ENCODE measurements around the gene TBC1D9B.
"Not testable (repeated sequence)": the region's sequence is repeated elsewhere in the genome, so short reads cannot be mapped to it uniquely, and the experiment has no call there.

The TBC1D9B gene

DNA sequence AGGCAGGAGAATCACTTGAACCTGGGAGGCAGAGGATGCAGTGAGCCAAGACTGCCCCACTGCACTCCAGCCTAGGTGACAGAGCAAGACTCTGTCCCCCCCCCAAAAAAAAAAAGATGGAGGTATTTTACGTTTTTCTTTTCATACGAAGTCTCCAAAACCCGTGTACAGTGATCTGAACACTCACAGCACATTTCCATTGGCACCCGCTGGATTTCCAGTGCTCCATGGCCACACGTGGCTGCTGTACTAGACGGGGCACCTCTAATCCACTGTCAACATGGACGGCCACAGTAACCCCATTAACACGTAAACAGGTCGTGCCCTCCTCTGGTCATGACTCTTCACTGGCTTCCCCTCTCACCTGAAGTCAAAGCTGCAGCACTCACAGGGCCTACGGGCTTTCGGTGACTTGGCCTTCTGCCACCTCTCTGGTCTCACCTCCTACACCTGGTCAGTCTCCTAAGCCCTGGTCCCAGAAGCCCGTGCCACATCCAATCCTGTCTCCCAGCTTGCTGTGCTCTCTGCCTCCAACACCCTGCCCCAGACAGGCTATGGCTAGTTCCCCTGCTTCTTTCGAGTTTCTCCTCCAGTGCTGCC is 22.1 kb downstream of the TBC1D9B start:
- DNase-seq (ENCODE audit: low spot score): no peak

DNA sequence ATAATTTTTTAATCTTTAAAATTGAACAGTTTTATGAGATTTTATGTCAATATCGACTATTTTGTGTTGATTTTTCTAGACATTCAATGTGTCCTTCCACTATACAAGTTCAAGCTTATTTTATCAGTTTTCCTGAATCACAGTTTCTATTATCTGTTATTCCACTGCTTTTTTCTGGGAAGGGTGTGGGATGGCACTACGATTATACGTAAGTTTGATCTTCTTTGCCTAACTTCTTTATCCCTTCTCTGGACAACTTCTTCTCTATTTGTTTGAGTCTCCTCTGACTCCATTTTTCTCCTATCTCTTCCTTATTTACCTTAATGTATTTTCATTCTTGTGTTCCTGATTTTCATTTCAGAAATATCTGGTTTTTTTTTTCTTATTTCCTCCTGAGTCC is 24.5 kb downstream of the TBC1D9B start:
- DNase-seq (ENCODE audit: low spot score): no peak

DNA sequence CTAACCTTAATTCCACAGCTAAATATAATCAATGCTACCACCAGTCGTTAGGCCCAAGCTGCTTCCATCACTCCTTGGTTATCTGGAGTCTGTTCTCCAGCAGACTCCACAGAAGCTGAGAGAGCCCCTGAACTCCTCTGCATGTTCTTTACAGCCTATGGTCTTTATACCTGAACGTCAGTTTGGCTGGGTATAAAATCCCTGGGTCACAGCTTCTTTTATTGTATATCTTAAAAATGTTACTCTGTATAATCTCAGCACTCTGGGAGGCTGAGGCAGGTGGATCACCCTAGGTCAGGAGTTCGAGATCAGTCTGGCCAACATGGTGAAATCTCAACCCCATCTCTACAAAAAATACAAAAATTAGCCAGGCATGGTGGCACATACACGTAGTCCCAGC is 25.4 kb downstream of the TBC1D9B start:
- no peak for DNase-seq (ENCODE audit: low spot score)

DNA sequence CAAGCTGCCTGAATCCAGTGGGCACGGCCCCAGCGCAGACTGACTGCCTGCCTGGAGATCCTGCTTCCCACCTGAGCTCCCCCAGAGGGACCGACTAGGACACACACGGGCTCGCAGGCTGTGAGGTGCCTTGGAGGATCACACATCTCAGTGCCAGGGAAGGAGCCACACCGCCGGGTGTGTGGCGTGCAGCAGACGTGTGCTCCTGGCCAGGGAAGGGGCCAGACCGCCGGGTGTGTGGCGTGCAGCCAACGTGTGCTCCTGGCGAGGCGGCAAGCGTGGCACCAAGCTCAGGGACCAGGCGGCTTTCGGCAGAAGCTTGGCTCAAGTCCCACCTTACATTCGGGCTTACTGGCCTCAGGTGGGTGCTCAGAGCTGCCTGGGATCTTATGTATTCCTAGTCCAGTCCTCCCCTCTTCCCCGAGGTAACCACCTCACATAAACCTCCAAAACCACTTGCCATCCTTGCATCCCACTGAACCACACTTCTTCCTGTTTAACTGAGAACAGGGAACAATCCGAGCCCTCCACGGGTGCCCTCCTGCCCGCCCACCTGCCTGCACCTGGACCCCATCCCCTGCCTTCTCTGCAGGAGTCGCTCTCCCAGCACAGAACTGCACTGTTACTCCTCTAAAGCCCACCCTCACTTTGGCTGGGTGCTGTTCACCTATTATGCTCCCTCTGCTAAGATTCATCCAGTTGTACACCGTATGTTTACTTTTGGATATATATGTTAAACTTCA is 26.7 kb downstream of the TBC1D9B start:
- no peak for DNase-seq (ENCODE audit: low spot score)

DNA sequence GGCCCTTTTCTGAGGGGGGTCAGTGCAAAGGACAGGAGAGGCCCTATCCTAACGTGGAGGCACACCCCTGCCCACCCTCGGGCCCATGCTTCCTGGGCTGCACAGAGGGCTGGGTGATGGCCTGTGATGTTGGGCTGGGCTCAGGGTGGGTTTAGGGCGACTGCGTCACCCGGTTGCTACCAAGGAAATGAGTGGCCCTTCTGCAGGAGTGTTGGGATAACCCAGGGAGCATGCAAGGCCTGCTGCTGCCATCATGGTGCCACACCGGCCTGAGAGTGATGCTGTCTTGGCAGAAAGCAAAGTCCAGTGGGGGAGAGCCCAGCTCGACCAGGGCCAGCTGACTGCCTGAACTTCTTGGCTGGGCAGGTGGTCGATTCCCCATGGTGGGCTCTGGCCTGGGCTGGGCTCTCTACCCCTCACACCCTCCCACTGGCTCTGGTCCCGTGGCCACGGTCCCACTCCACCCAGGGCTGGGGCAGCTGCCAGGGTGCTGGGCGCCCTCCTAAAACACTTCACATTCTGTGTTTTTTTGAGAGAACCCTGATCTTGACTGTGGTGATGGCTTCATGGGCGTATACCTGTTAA is 27.5 kb downstream of the TBC1D9B start:
- no peak for DNase-seq (ENCODE audit: low spot score)

DNA sequence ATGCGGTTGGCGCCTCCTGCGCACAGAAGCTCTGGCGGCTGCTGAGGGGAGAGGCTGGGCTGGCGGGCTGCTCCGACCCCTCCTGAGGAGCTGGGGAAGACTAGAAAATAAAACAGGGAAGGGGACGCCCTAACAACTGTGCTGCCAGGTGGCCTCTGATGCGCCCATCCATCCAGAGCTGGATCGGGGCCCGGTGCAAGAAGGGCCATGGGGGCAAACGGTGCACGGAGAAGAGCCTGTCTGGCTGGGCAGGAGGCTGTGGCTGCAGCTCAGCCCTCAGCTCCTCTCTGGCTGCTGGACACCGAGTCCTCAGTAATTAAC is 28.0 kb downstream of the TBC1D9B start:
- DNase-seq (ENCODE audit: low spot score): no peak

DNA sequence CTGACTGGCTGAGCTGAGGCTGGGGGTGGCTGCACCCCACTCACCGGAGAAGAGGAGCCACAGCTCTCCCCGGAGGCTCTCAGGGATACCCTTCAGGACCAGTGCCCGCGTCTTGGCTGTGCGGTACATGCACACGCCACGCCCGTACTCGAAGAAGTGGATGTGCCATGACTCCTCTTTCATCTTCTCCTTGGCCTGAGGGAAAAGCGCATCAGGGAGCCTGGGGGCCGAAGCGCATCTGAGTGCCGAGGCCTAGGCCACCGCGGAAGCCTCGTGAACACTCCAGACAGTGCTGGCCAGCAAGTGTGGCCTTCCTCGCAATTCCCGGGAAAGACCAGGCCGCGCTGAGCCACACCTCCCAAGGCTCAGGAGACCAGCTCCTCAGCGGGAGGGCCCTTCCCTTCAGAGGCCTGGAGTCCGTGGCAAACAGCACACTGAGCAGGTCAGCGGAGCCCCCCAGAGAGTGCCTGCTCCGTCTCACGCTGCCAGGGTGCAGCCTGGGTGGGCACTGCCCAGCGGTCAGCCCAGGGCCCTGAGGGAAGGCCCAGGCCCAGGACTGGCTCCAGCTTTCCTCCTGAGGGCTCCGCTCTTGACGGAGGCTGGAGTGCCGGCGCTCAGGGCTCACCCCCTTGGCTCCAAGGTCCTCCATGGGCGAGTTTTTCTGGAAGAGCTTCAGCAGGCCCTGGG is 28.6 kb downstream of the TBC1D9B start:
- DNase-seq (ENCODE audit: low spot score): no peak

DNA sequence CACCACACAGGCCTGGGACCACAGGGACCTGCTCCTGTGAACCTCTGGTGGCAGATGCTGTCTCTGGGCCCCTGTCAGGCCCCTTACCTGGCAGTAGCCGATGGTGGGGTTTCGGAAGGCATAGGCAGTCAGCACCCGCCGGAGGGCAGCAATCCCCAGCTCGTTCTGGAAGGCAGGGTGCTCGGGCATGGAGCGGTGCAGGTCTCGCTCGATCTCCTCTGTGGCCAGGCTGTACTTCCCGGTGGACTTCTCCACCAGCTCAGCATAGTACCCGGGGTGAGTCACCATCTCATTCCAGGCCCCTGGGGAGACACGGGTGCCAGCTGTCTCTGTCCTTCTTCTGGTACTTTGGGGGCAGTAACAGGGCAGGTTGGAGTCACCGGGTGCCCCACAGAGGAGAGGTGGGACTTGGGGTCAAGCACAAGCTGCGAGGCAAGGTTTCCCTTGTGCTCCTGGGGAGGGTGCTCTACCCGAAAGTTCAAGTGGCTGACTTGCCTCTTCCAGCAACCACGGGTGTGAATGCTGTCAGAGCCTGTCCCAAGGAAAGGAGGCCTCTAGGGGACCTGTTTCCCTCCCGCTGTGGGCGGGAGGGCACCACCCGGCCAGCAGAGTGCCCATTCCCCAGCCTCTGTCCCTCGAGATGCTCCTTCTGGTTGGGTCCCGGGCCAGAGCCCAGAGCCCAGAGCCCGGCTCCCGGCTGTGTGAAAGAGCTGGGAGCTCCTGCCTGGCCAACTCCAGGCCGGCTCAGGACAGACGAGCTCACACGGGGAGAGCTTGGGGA is 29.3 kb downstream of the TBC1D9B start:
- DNase-seq (ENCODE audit: low spot score): no peak

DNA sequence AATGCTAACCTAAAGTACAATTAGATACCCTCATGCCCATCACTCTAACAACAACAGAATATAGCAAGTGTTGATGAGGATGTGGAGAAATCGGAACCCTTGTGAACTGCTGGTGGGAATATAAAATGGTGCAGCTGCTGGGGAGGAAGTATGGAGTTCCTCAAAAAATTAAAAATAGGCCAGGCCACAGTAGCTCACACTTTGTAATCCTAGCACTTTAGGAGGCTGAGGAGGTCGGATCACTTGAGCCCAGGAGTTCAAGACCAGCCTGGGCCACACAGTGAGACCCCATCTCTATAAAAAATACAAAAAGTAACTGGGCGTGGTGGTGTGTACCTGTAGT is 31.1 kb downstream of the TBC1D9B start:
- DNase-seq (ENCODE audit: low spot score): no peak

DNA sequence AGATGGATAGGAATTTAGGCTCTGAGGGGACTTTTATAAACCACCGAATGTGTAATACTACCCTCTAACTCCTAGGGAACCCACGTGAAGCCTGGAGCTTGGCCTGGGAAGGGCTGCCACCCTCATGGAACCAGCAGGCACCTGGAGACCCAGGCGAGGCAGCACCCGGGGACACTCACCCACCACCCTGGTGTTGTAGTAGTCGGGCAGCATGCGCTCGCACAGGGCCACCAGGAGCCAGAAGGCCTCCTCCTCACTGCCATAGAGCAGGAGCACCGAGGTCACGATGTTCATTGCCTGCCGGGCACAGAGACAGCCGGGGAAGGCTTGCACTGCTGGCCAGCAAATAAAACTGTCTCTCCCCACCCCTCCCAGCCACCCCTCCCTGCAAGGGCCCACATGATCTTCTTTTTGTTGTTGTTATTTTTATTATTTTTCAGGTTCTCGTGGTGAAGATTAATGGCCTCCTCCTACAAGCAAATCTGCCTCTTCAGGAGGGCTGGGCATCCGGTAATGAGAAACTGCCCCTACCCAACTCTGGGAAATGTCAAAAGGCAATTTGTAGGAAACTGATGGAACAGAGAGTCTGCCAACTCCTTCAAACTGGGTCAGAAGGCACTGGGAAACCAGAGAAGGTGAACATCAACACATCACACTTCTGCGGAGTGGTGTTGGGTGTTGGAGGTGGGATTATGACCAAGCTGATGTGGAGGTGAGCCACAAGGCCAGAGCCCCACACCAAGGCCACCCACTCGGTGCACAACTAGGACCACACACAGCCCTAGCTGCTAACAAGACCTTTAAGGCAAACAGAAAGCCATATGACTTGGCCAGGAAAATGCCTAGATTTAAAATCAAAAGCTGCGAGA is 31.7 kb downstream of the TBC1D9B start:
- DNase-seq (ENCODE audit: low spot score): no peak

DNA sequence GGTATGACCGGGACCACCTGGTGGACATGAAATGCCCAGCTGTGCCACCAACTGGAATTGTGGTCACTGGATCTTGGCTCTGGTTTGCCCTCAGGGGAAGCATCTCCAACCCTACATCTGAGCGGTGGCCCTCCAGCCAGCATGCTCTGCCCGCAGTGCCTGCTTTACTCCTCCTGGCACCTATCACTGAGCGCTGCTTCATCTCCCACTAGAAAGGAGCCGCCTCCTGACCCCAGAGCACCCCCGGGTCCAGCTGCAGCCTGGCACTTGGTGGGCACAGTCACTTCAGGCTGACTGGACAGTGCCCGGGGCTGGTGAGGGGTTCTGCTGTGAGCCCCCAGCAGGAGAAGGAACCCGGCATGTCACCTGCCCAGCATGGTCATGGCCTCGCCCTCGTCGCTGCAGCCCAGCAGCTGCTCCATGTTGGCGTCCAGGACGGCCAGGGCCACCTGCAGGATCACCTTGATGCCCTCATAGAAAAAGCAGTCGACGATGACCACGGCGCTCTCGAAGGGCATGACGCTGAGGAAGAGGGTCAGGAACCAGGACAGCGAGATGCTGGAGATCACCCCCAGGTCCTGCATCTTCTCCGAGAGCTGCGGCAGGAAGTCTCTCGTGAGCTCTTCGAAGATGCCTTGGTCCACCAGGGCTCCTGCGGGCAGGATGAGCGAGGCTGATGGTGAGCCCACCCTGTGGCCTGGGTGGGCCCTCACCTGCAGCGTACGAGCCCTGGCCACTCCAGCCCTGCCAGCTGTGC is 33.0 kb downstream of the TBC1D9B start:
- no peak for DNase-seq (ENCODE audit: low spot score)

DNA sequence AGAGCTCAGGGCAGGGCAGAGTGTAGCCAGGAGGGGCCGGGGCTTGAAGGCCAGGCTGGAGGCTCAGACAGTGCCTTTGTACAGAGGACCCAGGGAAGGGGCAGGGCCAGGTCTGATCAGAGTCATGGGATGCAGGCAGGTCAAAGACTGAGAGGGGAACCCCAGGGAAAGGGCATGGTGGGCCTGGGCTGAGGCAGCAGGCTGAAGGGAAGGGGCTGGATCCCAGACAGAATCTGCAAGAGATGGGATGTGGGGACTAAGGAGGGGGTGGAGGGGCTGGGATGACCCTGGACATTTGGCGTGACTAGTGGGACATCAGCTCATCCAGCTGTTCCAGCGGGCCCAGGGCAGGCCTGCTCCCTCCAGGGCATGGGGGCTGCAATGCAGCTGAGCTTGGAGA is 33.6 kb downstream of the TBC1D9B start:
- DNase-seq (ENCODE audit: low spot score): no peak

DNA sequence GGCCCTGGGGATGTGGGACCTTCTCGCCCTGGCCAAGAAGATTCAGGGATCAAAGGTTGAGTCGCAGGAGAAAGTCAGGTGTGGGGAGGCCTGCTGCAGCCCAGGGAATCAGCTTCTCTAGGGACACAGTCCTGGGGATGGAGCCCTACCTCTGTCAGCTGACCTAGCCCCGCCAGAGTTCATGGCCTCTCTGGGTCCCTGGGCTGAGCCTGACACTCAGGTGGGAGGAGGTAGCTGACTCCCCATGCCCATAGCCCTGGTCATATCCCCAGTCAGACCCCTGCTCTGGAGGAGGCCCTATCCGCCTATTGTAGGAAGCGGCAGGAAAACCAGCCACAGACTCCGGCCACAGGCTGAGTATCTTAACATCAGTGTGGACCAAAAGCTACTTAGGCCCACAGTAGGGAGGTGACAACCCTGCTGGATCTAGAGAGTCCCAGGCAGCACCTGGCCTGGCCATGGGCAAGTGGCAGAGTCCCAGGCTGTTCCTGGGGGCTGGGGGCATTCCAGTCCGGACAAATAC is 34.0 kb downstream of the TBC1D9B start:
- no peak for DNase-seq (ENCODE audit: low spot score)

DNA sequence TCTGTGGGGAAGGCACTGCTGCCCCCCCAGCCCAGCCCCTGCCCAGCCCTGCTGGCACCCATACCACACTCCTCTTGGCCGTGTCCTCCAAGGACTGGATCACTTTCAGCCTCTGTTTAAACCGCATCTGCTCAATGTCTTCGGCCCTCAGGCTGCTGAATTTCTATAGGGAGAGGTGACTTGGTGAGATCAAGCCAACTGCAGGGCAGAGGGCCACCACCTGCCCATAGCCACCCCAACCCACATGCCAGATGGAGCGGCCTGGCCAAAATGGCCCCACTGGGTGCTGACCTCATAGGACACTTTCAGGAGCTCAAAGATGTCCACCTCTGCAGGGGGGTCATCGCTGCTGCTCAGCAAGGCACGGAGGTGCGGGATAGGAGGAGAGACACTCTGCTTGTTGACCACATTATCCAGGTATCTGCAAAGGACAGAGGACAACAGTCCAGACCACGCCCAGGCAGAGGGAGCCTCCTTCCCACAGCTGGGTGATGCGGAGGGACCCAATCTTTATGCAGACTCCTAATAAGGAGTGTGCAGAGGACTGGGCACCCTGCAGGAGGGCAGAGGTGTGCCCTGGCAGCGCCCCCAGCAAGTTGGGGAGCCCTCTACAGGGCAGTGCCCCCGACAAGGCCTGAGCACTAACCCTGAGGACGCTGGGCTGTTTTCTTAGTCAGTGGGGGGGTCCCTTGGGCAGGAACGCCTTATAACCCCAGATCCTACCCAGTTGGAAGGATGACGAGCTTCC is 34.7 kb downstream of the TBC1D9B start:
- no peak for DNase-seq (ENCODE audit: low spot score)

DNA sequence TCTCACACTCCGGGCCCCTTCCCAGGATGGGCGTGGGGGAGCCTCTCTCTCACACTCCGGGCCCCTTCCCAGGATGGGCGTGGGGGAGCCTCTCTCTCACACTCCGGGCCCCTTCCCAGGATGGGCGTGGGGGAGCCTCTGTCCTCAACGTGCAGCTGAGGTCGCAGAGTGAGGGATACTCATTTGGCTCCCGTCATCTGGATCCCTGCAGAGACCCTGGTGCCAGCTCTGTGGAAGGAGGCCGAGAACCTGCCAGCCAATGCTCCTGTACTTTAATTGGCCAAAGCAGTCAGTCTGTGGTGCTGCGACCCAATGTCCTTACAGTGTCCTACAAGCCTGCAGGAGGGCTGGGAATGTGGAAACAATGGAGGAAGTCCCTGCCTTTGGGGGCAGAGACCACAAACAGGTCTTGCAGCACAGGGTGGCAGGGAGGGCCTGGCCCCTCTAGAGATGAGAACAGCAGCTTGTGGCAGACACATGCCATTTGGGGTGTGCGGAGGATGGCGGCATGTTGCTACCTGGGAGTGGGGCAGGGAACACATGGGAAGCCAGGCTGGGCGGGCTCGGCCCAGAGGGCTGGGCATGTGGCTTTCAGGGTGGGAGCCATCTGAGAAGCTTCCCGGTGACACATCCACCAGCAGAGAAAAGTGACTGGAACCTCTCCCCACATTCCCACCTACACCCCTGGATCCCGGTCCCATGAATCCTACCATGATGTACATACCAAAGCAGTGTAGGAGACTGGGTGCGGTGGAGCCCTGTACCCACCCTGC is 35.5 kb downstream of the TBC1D9B start:
- no peak for DNase-seq (ENCODE audit: low spot score)

DNA sequence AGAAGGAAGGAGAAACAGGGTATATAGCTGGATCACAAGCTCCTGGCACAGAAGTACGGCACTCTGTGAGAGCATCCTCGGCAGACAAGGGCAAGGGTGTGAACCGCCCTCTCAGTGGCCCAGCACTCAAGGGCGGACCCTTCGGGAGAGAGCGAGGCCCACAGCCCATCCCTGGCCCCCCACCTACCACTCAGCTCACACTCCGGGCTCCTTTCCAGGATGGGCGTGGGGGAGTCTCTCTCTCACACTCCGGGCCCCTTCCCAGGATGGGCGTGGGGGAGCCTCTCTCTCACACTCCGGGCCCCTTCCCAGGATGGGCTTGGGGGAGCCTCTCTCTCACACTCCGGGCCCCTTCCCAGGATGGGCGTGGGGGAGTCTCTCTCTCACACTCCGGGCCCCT is 36.2 kb downstream of the TBC1D9B start:
- not testable (repeated sequence) for DNase-seq (ENCODE audit: low spot score)

DNA sequence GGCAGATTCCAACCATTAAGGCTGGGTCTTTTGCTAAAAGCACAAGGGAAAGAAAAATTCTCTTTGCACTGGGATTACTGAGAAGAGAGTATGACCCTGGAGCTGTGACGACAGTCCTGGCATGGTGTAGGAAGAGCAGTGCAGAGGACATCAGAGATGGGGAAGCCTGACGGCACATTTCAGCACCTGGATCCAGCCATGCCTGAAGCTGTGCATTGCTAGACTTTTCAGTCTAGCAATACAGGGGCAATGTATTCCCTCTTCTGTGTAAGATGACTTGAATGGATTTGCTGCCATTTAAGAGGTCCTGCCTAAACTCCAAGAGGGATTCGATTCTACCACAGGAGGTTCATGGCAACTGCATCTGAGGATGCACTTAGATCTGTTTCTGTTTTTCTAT is 36.7 kb downstream of the TBC1D9B start:
- DNase-seq (ENCODE audit: low spot score): no peak

DNA sequence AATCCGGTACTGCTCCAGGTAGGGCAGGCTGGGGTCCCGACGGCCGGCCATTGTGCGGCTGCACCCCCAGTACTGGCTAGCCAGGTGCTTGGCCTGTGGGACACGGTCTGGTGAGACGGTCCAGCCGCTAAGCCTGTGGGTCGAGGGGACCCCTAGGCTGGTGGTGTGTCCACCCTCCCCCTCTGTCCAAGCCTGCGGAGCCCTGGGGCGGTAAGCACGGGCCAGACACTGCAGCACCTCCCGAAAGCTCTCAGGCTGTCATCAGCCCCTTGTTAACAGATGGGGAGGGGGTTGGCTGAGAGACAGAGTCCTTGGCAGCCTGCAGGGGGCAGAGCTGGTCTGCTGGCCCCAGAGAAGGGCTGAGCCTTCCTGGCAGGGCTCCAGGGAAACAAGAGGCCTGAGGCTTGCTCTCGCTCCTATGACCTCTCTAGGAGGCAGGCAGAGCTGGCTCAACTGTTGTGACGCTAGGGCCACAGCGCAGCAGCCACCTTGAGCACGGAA is 37.2 kb downstream of the TBC1D9B start:
- DNase-seq (ENCODE audit: low spot score): peak; percentile 28
